ENCODE data around the gene PCNX1.
"Not testable (repeated sequence)": the region's sequence is repeated elsewhere in the genome, so short reads cannot be mapped to it uniquely, and the experiment has no call there.

DNA sequence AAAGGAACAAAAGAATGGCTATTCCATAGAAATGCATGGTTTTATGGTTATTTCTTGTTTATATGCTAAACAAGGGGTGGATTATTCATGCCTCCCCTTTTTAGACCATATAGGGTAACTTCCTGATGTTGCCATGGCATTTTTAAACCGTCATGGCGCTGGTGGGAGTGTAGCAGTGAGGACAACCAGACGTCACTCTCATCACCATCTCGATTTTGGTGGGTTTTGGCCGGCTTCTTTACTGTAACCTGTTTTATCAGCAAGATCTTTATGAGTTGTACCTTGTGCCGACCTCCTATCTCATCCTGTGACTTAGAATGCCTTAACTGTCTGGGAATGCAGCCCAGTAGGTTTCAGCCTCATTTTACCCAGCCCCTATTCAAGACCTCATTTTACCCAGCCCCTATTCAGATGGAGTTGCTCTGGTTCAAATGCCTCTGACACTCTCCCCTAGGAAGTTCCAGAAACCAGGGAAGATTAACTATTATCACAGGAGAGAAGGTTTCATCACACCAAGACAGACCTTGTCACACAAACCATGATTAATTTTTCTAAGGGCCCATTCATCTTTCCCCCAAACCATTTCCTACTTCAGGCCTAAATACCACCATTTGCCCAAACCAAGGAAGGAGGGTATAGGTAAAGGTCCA lies 31.3 kb upstream of the PCNX1 start:
- TF ChIP-seq, protein P1, sequence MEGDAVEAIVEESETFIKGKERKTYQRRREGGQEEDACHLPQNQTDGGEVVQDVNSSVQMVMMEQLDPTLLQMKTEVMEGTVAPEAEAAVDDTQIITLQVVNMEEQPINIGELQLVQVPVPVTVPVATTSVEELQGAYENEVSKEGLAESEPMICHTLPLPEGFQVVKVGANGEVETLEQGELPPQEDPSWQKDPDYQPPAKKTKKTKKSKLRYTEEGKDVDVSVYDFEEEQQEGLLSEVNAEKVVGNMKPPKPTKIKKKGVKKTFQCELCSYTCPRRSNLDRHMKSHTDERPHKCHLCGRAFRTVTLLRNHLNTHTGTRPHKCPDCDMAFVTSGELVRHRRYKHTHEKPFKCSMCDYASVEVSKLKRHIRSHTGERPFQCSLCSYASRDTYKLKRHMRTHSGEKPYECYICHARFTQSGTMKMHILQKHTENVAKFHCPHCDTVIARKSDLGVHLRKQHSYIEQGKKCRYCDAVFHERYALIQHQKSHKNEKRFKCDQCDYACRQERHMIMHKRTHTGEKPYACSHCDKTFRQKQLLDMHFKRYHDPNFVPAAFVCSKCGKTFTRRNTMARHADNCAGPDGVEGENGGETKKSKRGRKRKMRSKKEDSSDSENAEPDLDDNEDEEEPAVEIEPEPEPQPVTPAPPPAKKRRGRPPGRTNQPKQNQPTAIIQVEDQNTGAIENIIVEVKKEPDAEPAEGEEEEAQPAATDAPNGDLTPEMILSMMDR (IDR thresholded peaks at IDR 0.05) = not testable (repeated sequence)
- TF ChIP-seq POLR2AphosphoS5, POLR2A (IDR thresholded peaks at IDR 0.05): not testable (repeated sequence)
